MM.1S (cell line): ENCODE results near the gene CCDC38.

ENCODE experiments used
- DNase-seq: peaks from one replicate; pipeline ENCODE4 v3.0.0-alpha.2; 2015
- H2AFZ ChIP-seq: fragments of 300-600 bp; sonication (generic); 2 replicates; pipeline ENCODE4 v1.6.0; 2016; ENCODE audit warnings: antibody characterized with exemption, low read length
- H3F3A ChIP-seq: fragments of 300-600 bp; sonication (generic); 2 replicates; pipeline ENCODE4 v1.6.1; 2016; ENCODE audit warnings: mild to moderate bottlenecking, antibody characterized with exemption, low read length, moderate library complexity, mixed read lengths; ENCODE audit not compliant: insufficient read depth
- H3K27ac ChIP-seq: fragments of 300-600 bp; sonication (generic); 2 replicates; pipeline ENCODE4 v1.5.1; 2016; ENCODE audit warnings: mild to moderate bottlenecking, low read length
- H3K27me3 ChIP-seq: fragments of 300-600 bp; sonication (generic); replicated peaks from 2 replicates; pipeline ENCODE4 v1.6.0; 2016; ENCODE audit warnings: low read length; ENCODE audit not compliant: insufficient read depth
- H3K36me3 ChIP-seq: fragments of 300-600 bp; sonication (generic); replicated peaks from 2 replicates; pipeline ENCODE4 v1.6.1; 2016; ENCODE audit warnings: mild to moderate bottlenecking, low read length, mixed read lengths; ENCODE audit not compliant: insufficient read depth
- H3K4me1 ChIP-seq: fragments of 300-600 bp; sonication (generic); 2 replicates; pipeline ENCODE4 v1.6.1; 2016; ENCODE audit warnings: low read length, mixed read lengths
- H3K4me2 ChIP-seq: fragments of 300-600 bp; sonication (generic); 2 replicates; pipeline ENCODE4 v1.6.0; 2016; ENCODE audit warnings: low read depth, low read length
- H3K4me3 ChIP-seq: fragments of 300-600 bp; sonication (generic); 2 replicates; pipeline ENCODE4 v1.5.1; 2016; ENCODE audit warnings: low read length, mixed read lengths
- H3K79me2 ChIP-seq: fragments of 300-600 bp; sonication (generic); 2 replicates; pipeline ENCODE4 v1.6.1; 2016; ENCODE audit warnings: mixed run types, low read length, mixed read lengths
- H3K9ac ChIP-seq: fragments of 300-600 bp; sonication (generic); 2 replicates; pipeline ENCODE4 v1.6.1; 2016; ENCODE audit warnings: low read length, mixed read lengths
- H3K9me2 ChIP-seq: fragments of 300-600 bp; sonication (generic); replicated peaks from 2 replicates; pipeline ENCODE4 v1.6.1; 2016; ENCODE audit warnings: mild to moderate bottlenecking, low read length, mixed read lengths; ENCODE audit not compliant: insufficient read depth
- H3K9me3 ChIP-seq: fragments of 300-600 bp; sonication (generic); replicated peaks from 2 replicates; pipeline ENCODE4 v1.6.1; 2016; ENCODE audit warnings: mild to moderate bottlenecking, low read length, mixed read lengths; ENCODE audit not compliant: insufficient read depth
- H4K20me1 ChIP-seq: fragments of 300-600 bp; sonication (generic); 2 replicates; pipeline ENCODE4 v1.6.1; 2016; ENCODE audit warnings: mild to moderate bottlenecking, low read length, moderate library complexity, mixed read lengths; ENCODE audit not compliant: insufficient read depth
- CTCF ChIP-seq: fragments of 300-600 bp; sonication (generic); IDR thresholded peaks from 2 replicates; pipeline ENCODE4 v1.5.1; 2016; ENCODE audit warnings: antibody characterized with exemption, low read length, mixed read lengths
- EZH2 ChIP-seq: fragments of 300-600 bp; sonication (generic); optimal IDR thresholded peaks from 2 replicates; pipeline ENCODE3; 2017; ENCODE audit warnings: low read depth, mild to moderate bottlenecking, antibody characterized with exemption, low read length, mixed read lengths
- EZH2phosphoT487 ChIP-seq: fragments of 300-600 bp; sonication (generic); IDR thresholded peaks from 2 replicates; pipeline ENCODE4 v1.6.1; 2018; ENCODE audit warnings: antibody characterized with exemption, low read length

CCDC38 gene

GRCh38 chr12:95858451-95859343, 83.7 kb downstream of the CCDC38 start, which contains the start of gene SNRPF:
SNRPF (plus strand) TSS chr12:95858952; CDS start chr12:95859074, 122 bp downstream.
- Histone ChIP-seq H3K9me2 (no peaks in the 10 kb centered on the region), H3K27me3 (no peaks in the 10 kb centered on the region), H3K9me3 (no peaks in the 10 kb centered on the region), H3K4me2 (peak within 1 kb of the TSS; percentile 79), H4K20me1 (no peaks in the 10 kb centered on the region), H3K79me2 (peaks cover 49% of the 10 kb centered on the region), H3K27ac (peak within 1 kb of the TSS; percentile 55; the same call in 1 of the 2 replicates), H3K4me3 (peak within 1 kb of the TSS; percentile 81), H3K4me1 (peaks cover 5% of the 10 kb centered on the region; the same call in 1 of the 2 replicates), H3K36me3 (no peaks in the 10 kb centered on the region), H2AFZ (peak within 1 kb of the TSS; percentile 71), H3F3A (no peaks in the 10 kb centered on the region), H3K9ac (peak within 1 kb of the TSS; percentile 70)
- TF ChIP-seq EZH2 (no peak), CTCF (peak; percentile 20; the same call in 1 of the 2 replicates), EZH2phosphoT487 (no peak)
- DNase-seq, result peak; percentile 96

GRCh38 chr12:95857799-95858198, 84.6 kb downstream of the CCDC38 start:
- TF ChIP-seq EZH2 (no peak), EZH2phosphoT487 (no peak), CTCF (no peak)
- no peak overlapping the region for H3K4me3 ChIP-seq
- no peak for DNase-seq
- peaks cover 40% of the 10 kb centered on the region for H3K79me2 ChIP-seq
- H3K27me3 ChIP-seq, result no peaks in the 10 kb centered on the region
- no peaks in the 10 kb centered on the region for H3K9me2 ChIP-seq
- peaks cover 5% of the 10 kb centered on the region; the same call in 1 of the 2 replicates for H3K4me1 ChIP-seq
- no peak overlapping the region for H3K27ac ChIP-seq
- H3K9ac ChIP-seq, result no peak overlapping the region
- H4K20me1 ChIP-seq, result no peaks in the 10 kb centered on the region
- H3K36me3 ChIP-seq, result no peaks in the 10 kb centered on the region
- H3F3A ChIP-seq, result no peaks in the 10 kb centered on the region
- peak overlapping the region; percentile 79 for H3K4me2 ChIP-seq
- peak overlapping the region; percentile 71; the same call in 1 of the 2 replicates for H2AFZ ChIP-seq
- no peaks in the 10 kb centered on the region for H3K9me3 ChIP-seq

- DNase-seq, result no peak
- no peak overlapping the region for H3K4me3 ChIP-seq
- no peak overlapping the region for H2AFZ ChIP-seq
- H3K9me3 ChIP-seq, result no peaks in the 10 kb centered on the region
- H3K9me2 ChIP-seq, result no peaks in the 10 kb centered on the region
- TF ChIP-seq EZH2phosphoT487 (no peak), EZH2 (no peak), CTCF (no peak)
- no peak overlapping the region for H3K4me2 ChIP-seq
- peaks cover 34% of the 10 kb centered on the region for H3K79me2 ChIP-seq
- no peaks in the 10 kb centered on the region for H3K27me3 ChIP-seq
- H4K20me1 ChIP-seq, result no peaks in the 10 kb centered on the region
- peaks cover 5% of the 10 kb centered on the region; the same call in 1 of the 2 replicates for H3K4me1 ChIP-seq
- H3K27ac ChIP-seq, result no peak overlapping the region
- H3K9ac ChIP-seq, result no peak overlapping the region
- no peaks in the 10 kb centered on the region for H3K36me3 ChIP-seq
- no peaks in the 10 kb centered on the region for H3F3A ChIP-seq
Measured at GRCh38 chr12:95857156-95857555, 85.3 kb downstream of the CCDC38 start.
